Gastroesophageal sphincter (tissue), 4 donors: ENCODE results near the gene VIL1. TPM values are rescaled to one million over a fixed set of nuclear protein-coding genes. Genes with fewer than 3 reads are reported as not detected.

ENCODE experiments used
- ATAC-seq: fragments of 150-250 bp; one replicate; pipeline ENCODE4 v1.9.1; 2016; ENCODE audit warnings: mild to moderate bottlenecking, moderate library complexity
- H3K27ac ChIP-seq, 4 donors: fragments of 200-600 bp; sonication (generic) in 3 of 4; 1 replicate in 3 of 4; 2 replicates in 1 of 4; pipeline ENCODE4 v1.5.1; 2016 to 2019
- H3K27me3 ChIP-seq: fragments of 200-600 bp; sonication (generic); one replicate; pipeline ENCODE4 v1.5.1; 2019
- H3K36me3 ChIP-seq, 2 donors: fragments of 200-600 bp; sonication (generic); one replicate each; pipeline ENCODE4 v1.5.1; 2019; ENCODE audit warnings: control low read depth in 1 of 2
- H3K4me1 ChIP-seq, 3 donors: fragments of 200-600 bp; sonication (generic); 1 replicate in 2 of 3; 2 replicates in 1 of 3; pipeline ENCODE4 v1.5.1; 2016 to 2019; ENCODE audit warnings: control low read depth in 2 of 3
- H3K4me3 ChIP-seq, 2 donors: fragments of 200-600 bp; sonication (generic); one replicate each; pipeline ENCODE4 v1.5.1; 2019; ENCODE audit warnings: mild to moderate bottlenecking in 1 of 2, moderate library complexity in 1 of 2
- H3K9me3 ChIP-seq, 3 donors: fragments of 200-600 bp; sonication (generic); one replicate each; pipeline ENCODE4 v1.5.1; 2017 to 2019; ENCODE audit warnings: control low read depth in 2 of 3
- EP300 ChIP-seq: sonication (generic); formaldehyde crosslinking; IDR thresholded peaks from one replicate; pipeline ENCODE4 v1.6.1; 2017; ENCODE audit warnings: antibody characterized with exemption, mild to moderate bottlenecking
- POLR2A ChIP-seq, 2 donors: fragments of 450-650 bp; IDR thresholded peaks; one replicate each; pipeline ENCODE4 v1.6.1; 2017; ENCODE audit warnings: antibody characterized with exemption in 2 of 2, mild to moderate bottlenecking in 2 of 2, moderate library complexity in 1 of 2
- POLR2AphosphoS5 ChIP-seq: sonication (generic); formaldehyde crosslinking; IDR thresholded peaks from one replicate; pipeline ENCODE4 v1.6.1; 2017; ENCODE audit warnings: antibody characterized with exemption
- WGBS, 2 donors: methylation state at CpG; one replicate each; pipeline ENCODE4 v1.1.5; 2018; ENCODE audit warnings: low coverage in 1 of 2; 5-methylcytosine and 5-hydroxymethylcytosine counted together
- total RNA-seq, 4 donors: library from RNA; depleted of rRNA; stranded (reverse); fragments of >200 nt; gene quantifications; one replicate each; pipeline ENCODE4 v1.1.0, GENCODE V29; 2016
- TF ChIP-seq, protein P1 (sequence below), 4 experiments: fragments of 200-600 bp in 2 of 4; fragments of 450-650 bp in 2 of 4; sonication (generic) in 1 of 4; IDR thresholded peaks; one replicate each; pipeline ENCODE4 v1.5.1; 2017 to 2019; ENCODE audit warnings: antibody characterized with exemption in 4 of 4, mild to moderate bottlenecking in 2 of 4, moderate library complexity in 2 of 4

The VIL1 gene
- total RNA-seq, 4 donors from 2014 or later, result not detected

DNA sequence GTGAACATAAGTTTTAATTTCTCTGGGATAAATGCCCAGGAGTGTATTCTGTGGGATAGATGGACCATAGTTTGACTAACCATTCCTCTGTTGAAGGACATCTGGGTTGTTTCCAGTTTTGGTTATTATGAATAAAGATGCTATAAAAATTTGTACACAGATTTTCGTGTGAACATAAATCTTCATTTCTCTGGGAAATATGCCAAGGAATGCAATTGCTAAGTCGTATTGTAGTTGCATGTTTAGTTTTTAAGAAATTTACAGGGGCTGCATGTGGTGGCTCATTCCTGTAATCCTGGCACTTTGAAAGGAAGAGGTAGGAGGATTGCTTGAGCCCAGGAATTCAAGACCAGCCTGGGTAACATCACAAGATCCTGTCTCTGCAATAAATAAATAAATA lies 43.7 kb upstream of the VIL1 start:
- peaks cover 0 to 9% (median 0%) of the 10 kb centered on the region in 3 donors for H3K4me1 ChIP-seq
- WGBS, 2 donors, result 5 to 6% methylated on average over 2 of the region's 2 CpGs
- H3K9me3 ChIP-seq, result no peaks in the 10 kb centered on the region
- TF ChIP-seq POLR2AphosphoS5 (peak; percentile 65), POLR2A (IDR thresholded peaks at IDR 0.05) (no peak)
- ATAC-seq, result no peak
- no peak overlapping the region for H3K4me3 ChIP-seq
- H3K27ac ChIP-seq, result no peak overlapping the region
- no peaks in the 10 kb centered on the region for H3K36me3 ChIP-seq
- no peaks in the 10 kb centered on the region for H3K27me3 ChIP-seq

DNA sequence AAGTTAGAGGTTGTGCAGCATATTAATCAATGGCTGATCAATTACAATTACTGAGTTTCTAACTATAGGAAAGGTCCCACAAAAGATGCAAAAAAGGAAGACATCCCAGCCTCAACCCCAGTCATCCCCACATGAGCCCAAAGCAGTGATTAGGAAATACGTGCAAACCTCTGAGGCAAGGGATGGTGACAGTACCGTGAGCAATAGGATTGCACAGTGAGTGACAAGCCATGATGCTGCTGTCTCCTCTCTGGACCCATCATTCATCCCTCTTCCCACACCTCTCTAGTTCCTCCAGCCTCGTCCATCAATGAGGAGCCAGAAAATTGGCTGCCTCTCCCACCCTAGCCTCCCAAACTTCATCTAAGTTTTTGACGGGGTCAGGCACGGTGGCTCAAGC lies 40.9 kb upstream of the VIL1 start:
- Histone ChIP-seq H3K4me1 (peaks cover 0 to 9% (median 0%) of the 10 kb centered on the region in 3 donors), H3K27ac (no peak overlapping the region), H3K9me3 (no peaks in the 10 kb centered on the region), H3K27me3 (no peaks in the 10 kb centered on the region), H3K36me3 (no peaks in the 10 kb centered on the region), H3K4me3 (no peak overlapping the region)
- TF ChIP-seq EP300 (no peak), POLR2A (IDR thresholded peaks at IDR 0.05) (no peak), POLR2AphosphoS5 (no peak)
- TF ChIP-seq, protein P1, sequence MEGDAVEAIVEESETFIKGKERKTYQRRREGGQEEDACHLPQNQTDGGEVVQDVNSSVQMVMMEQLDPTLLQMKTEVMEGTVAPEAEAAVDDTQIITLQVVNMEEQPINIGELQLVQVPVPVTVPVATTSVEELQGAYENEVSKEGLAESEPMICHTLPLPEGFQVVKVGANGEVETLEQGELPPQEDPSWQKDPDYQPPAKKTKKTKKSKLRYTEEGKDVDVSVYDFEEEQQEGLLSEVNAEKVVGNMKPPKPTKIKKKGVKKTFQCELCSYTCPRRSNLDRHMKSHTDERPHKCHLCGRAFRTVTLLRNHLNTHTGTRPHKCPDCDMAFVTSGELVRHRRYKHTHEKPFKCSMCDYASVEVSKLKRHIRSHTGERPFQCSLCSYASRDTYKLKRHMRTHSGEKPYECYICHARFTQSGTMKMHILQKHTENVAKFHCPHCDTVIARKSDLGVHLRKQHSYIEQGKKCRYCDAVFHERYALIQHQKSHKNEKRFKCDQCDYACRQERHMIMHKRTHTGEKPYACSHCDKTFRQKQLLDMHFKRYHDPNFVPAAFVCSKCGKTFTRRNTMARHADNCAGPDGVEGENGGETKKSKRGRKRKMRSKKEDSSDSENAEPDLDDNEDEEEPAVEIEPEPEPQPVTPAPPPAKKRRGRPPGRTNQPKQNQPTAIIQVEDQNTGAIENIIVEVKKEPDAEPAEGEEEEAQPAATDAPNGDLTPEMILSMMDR (IDR thresholded peaks at IDR 0.05), result no peak
- ATAC-seq, result no peak
- 79 to 94% methylated on average over 2 to 5 of the region's 5 CpGs for WGBS, 2 donors

DNA sequence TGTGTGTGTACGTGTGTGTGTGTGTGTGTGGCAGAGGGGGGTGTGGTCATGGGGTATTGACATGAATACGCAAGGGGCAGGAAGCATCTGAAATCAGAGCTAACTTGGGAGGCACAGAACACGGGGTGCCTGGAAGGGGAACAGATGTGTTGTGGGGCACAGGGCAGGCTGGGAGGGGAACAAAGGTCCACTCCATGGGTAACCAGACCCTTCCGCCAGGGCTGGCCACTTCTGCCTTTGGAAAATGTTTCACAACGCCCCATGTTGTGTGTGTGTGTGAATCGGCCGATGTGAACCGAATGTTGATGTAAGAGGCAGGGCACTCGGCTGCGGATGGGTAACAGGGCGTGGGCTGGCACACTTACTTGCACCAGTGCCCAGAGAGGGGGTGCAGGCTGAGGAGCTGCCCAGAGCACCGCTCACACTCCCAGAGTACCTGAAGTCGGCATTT lies 37.0 kb upstream of the VIL1 start, which contains the start of gene SLC11A1:
TSS of gene SLC11A1 (plus strand) at position 358 of the 451 bp plus-strand sequence. CDS start 96 bp downstream, outside the sequence.
- Histone ChIP-seq H3K36me3 (no peaks in the 10 kb centered on the region), H3K9me3 (no peaks in the 10 kb centered on the region), H3K4me3 (peak within 1 kb of the TSS in 1 of 2 donors; percentile 22), H3K4me1 (no peaks in the 10 kb centered on the region), H3K27me3 (no peaks in the 10 kb centered on the region), H3K27ac (peak within 1 kb of the TSS in 1 of 4 donors; percentile 24)
- WGBS, 2 donors, result 74 to 94% methylated on average over 4 to 7 of the region's 13 CpGs
- TF ChIP-seq, protein P1 (IDR thresholded peaks at IDR 0.05), result no peak
- no peak for TF ChIP-seq POLR2AphosphoS5
- TF ChIP-seq EP300, result no peak
- peak; percentile 29 to 33 for TF ChIP-seq POLR2A (IDR thresholded peaks at IDR 0.05)
- peak; percentile 78 for ATAC-seq

DNA sequence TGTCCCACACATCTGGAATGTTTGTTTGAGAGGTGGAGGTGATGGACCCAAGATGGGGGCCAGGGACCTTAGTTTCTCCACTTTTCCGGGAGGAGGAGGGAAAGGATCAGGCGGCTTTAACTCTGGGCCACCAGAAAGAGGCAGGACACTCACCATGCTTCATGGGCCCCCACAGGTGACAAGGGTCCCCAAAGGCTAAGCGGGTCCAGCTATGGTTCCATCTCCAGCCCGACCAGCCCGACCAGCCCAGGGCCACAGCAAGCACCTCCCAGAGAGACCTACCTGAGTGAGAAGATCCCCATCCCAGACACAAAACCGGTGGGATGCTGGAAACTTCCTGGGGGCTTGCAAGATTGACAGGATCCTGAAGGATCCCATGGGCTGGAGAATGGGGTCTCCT lies 36.1 kb upstream of the VIL1 start:
- H3K27ac ChIP-seq, result peak overlapping the region in 1 of 4 donors; percentile 24
- no peaks in the 10 kb centered on the region for H3K9me3 ChIP-seq
- peak overlapping the region in 1 of 2 donors; percentile 22 for H3K4me3 ChIP-seq
- H3K36me3 ChIP-seq, result no peaks in the 10 kb centered on the region
- ATAC-seq, result no peak
- WGBS, 2 donors, result 97% methylated on average over 6 of the region's 6 CpGs; no CpG with 5 or more reads in 1 of the 2 donors
- peaks cover 0 to 8% (median 0%) of the 10 kb centered on the region in 3 donors for H3K4me1 ChIP-seq
- no peaks in the 10 kb centered on the region for H3K27me3 ChIP-seq
- TF ChIP-seq POLR2AphosphoS5 (no peak), EP300 (no peak), POLR2A (IDR thresholded peaks at IDR 0.05) (no peak)
- TF ChIP-seq, protein P1 (IDR thresholded peaks at IDR 0.05), result no peak

DNA sequence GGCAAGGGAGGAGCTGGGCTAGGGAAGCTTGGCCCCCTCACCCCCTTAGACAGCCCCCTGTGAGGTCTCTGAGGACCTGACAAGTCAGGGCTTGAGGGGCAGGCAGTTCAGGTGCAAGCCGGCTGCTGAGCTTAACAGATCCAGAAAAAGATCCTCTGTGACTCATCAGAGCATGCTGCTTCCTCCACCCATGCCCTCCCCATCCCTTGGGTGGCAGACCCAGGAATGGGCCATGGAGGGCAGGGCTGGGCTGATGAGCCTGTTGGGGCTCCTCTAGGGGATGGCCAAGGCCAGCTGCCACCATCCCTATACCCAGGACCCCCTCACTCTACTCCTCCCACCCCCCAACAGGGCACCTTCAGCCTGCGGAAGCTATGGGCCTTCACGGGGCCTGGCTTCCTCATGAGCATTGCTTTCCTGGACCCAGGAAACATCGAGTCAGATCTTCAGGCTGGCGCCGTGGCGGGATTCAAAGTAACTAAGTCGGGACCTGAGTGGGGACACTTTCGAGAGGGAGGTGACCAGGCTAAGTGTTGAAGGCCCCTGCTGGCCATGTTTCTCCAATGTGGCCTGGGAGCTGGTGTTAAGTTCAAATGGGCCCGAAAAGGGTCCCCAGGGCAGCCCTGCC lies 34.9 kb upstream of the VIL1 start:
- 83 to 95% methylated on average over 1 to 4 of the region's 10 CpGs for WGBS, 2 donors
- H3K4me3 ChIP-seq, result peak overlapping the region in 1 of 2 donors; percentile 22
- H3K9me3 ChIP-seq, result no peaks in the 10 kb centered on the region
- no peaks in the 10 kb centered on the region for H3K36me3 ChIP-seq
- H3K27me3 ChIP-seq, result no peaks in the 10 kb centered on the region
- TF ChIP-seq POLR2A (IDR thresholded peaks at IDR 0.05), result no peak
- TF ChIP-seq, protein P1 (IDR thresholded peaks at IDR 0.05), result no peak
- no peak for TF ChIP-seq EP300
- TF ChIP-seq POLR2AphosphoS5, result no peak
- H3K27ac ChIP-seq, result no peak overlapping the region
- ATAC-seq, result no peak
- H3K4me1 ChIP-seq, result peaks cover 0 to 11% (median 0%) of the 10 kb centered on the region in 3 donors
